SK-N-SH (cell line): Measurements from ENCODE around the gene NT5C. TPM values are rescaled to one million over a fixed set of nuclear protein-coding genes. Genes with fewer than 3 reads are reported as not detected.

Source experiments
- CTCF ChIA-PET: fragments of 300-600, 350-600 bp; formaldehyde crosslinking; extraction: SDS; loops from one replicate; lab custom pipeline; 2021; lab: Yijun Ruan, JAX
- POLR2A ChIA-PET: fragments of 350-600 bp; sonication (Branson Sonifier 250); formaldehyde crosslinking; extraction: SDS; loops from one replicate; lab custom pipeline; 2020; ENCODE audit warnings: antibody characterized with exemption, inconsistent platforms; lab: Yijun Ruan, JAX
- DNase-seq: peaks from one replicate; pipeline ENCODE4 v3.0.0; 2012
- H2AFZ ChIP-seq: fragments of 200-600 bp; sonication (generic); 2 replicates; pipeline ENCODE4 v1.8.1; 2016; ENCODE audit warnings: antibody characterized with exemption, mild to moderate bottlenecking, low read depth
- H3F3A ChIP-seq: fragments of 200-600 bp; sonication (generic); replicated peaks from 2 replicates; pipeline ENCODE3; 2016; ENCODE audit warnings: antibody characterized with exemption, mild to moderate bottlenecking; ENCODE audit not compliant: insufficient read depth
- H3K27ac ChIP-seq, 2 experiments: fragments of 200-500 bp in 1 of 2; fragments of 200-600 bp in 1 of 2; sonication (Bioruptor generic) in 1 of 2; sonication (generic), shearing (Covaris generic) in 1 of 2; 2 replicates each; pipeline versions ENCODE4 v1.5.1 to v1.6.1; 2014 to 2016; ENCODE audit warnings: low read depth in 2 of 2, inconsistent platforms in 1 of 2, low read length in 1 of 2, mild to moderate bottlenecking in 1 of 2, mixed read lengths in 1 of 2
- H3K27me3 ChIP-seq: fragments of 200-600 bp; sonication (generic), shearing (Covaris generic); 2 replicates; pipeline ENCODE4 v1.6.1; 2016; ENCODE audit warnings: mixed run types; ENCODE audit not compliant: insufficient read depth
- H3K36me3 ChIP-seq, 2 experiments: fragments of 200-500 bp in 1 of 2; fragments of 200-600 bp in 1 of 2; sonication (Bioruptor generic) in 1 of 2; sonication (generic) in 1 of 2; replicated peaks in 1 of 2; 2 replicates each; pipeline versions ENCODE3 to v1.5.1; 2014 to 2016; ENCODE audit warnings: low read length in 1 of 2, mild to moderate bottlenecking in 1 of 2; ENCODE audit not compliant: insufficient read depth in 2 of 2, control insufficient read depth in 1 of 2
- H3K4me1 ChIP-seq, 2 experiments: fragments of 200-500 bp in 1 of 2; fragments of 200-600 bp in 1 of 2; sonication (Bioruptor generic) in 1 of 2; sonication (generic), shearing (Covaris generic) in 1 of 2; 2 replicates each; pipeline versions ENCODE4 v1.5.1 to v1.6.1; 2014 to 2016; ENCODE audit warnings: low read depth in 1 of 2, low read length in 1 of 2, mixed run types in 1 of 2; ENCODE audit not compliant: insufficient read depth in 2 of 2, control insufficient read depth in 1 of 2
- H3K4me2 ChIP-seq: fragments of 200-600 bp; sonication (generic), shearing (Covaris generic); 2 replicates; pipeline ENCODE4 v1.6.1; 2017; ENCODE audit warnings: mixed run types
- H3K4me3 ChIP-seq, 2 experiments: fragments of 200-500 bp in 1 of 2; fragments of 200-600 bp in 1 of 2; sonication (Bioruptor generic) in 1 of 2; sonication (generic), shearing (Covaris generic) in 1 of 2; 2 replicates each; pipeline versions ENCODE4 v1.5.1 to v1.8.1; 2014 to 2016; ENCODE audit warnings: low read depth in 2 of 2, inconsistent platforms in 1 of 2, low read length in 1 of 2, mild to moderate bottlenecking in 1 of 2, mixed read lengths in 1 of 2, moderate library complexity in 1 of 2
- H3K79me2 ChIP-seq: fragments of 200-600 bp; sonication (generic); 2 replicates; pipeline ENCODE4 v1.8.1; 2017; ENCODE audit warnings: mild to moderate bottlenecking; ENCODE audit not compliant: insufficient read depth
- H3K9ac ChIP-seq: fragments of 200-600 bp; sonication (generic); 2 replicates; pipeline ENCODE4 v1.6.1; 2017; ENCODE audit warnings: mixed run types
- H3K9me2 ChIP-seq: fragments of 200-600 bp; sonication (generic); 2 replicates; pipeline ENCODE4 v1.6.1; 2017; ENCODE audit warnings: mixed run types
- H3K9me3 ChIP-seq: fragments of 200-600 bp; sonication (generic); 2 replicates; pipeline ENCODE4 v1.6.1; 2017; ENCODE audit warnings: mixed run types, mild to moderate bottlenecking, moderate library complexity
- H4K20me1 ChIP-seq: fragments of 200-600 bp; sonication (generic); 2 replicates; pipeline ENCODE4 v1.6.1; 2017; ENCODE audit warnings: mild to moderate bottlenecking, mixed run types; ENCODE audit not compliant: insufficient read depth
- EP300 ChIP-seq, 2 experiments: IDR thresholded peaks; 2 replicates each; pipeline versions ENCODE4 v1.4.0 to v1.6.1; 2012; ENCODE audit warnings: borderline replicate concordance in 1 of 2, low read depth in 1 of 2, low read length in 1 of 2
- FOSL2 ChIP-seq: IDR thresholded peaks from 2 replicates; pipeline ENCODE4 v1.4.0; 2012; ENCODE audit warnings: low read depth, mild to moderate bottlenecking, moderate library complexity, borderline replicate concordance
- GABPA ChIP-seq: IDR thresholded peaks from 2 replicates; pipeline ENCODE4 v1.4.0; 2012; ENCODE audit warnings: low read depth, mild to moderate bottlenecking
- GATA2 ChIP-seq: sonication (generic); formaldehyde crosslinking; IDR thresholded peaks from 2 replicates; pipeline ENCODE4 v1.5.0; 2020; ENCODE audit warnings: mild to moderate bottlenecking, missing genetic modification reagents
- JUND ChIP-seq: IDR thresholded peaks from 2 replicates; pipeline ENCODE4 v1.4.0; 2012
- POLR2AphosphoS5 ChIP-seq: IDR thresholded peaks from 2 replicates; pipeline ENCODE4 v1.6.1; 2012; ENCODE audit warnings: low read depth, low read length
- RXRA ChIP-seq: IDR thresholded peaks from 2 replicates; pipeline ENCODE4 v1.4.0; 2012; ENCODE audit warnings: low read depth, mild to moderate bottlenecking, borderline replicate concordance
- SMC3 ChIP-seq: IDR thresholded peaks from 2 replicates; pipeline ENCODE4 v1.6.1; 2012; ENCODE audit warnings: low read depth, low read length, improper control_type of control experiment
- TEAD4 ChIP-seq: IDR thresholded peaks from 2 replicates; pipeline ENCODE4 v1.4.0; 2012; ENCODE audit warnings: mild to moderate bottlenecking, borderline replicate concordance; ENCODE audit not compliant: insufficient read depth
- WGBS: methylation state at CpG from one replicate; pipeline ENCODE4 v1.1.6; 2017; ENCODE audit warnings: low lambda C conversion rate; 5-methylcytosine and 5-hydroxymethylcytosine counted together
- polyA plus RNA-seq, 3 experiments: library from polyadenylated mRNA; depleted of rRNA; stranded (reverse); fragments of >200 nt; gene quantifications; 2 replicates each; pipeline ENCODE4 v1.2.3, GENCODE V29; 2012
- TF ChIP-seq, protein P1 (sequence below): fragments of 150-350 bp; IDR thresholded peaks from 2 replicates; pipeline ENCODE4 v1.6.1; 2017; ENCODE audit warnings: antibody characterized with exemption, low read length, low read depth, borderline replicate concordance
- TF ChIP-seq, protein P2 (sequence below): IDR thresholded peaks from 2 replicates; pipeline ENCODE4 v1.6.1; 2012; ENCODE audit warnings: mild to moderate bottlenecking, low read depth, low read length, moderate library complexity
- TF ChIP-seq, protein P3 (sequence below): IDR thresholded peaks from 2 replicates; pipeline ENCODE4 v1.4.0; 2012; ENCODE audit warnings: low read depth, borderline replicate concordance
- TF ChIP-seq, protein P4 (sequence below): IDR thresholded peaks from 2 replicates; pipeline ENCODE4 v1.4.0; 2012; ENCODE audit warnings: low read depth, borderline replicate concordance

Gene NT5C
- polyA plus RNA-seq, 1 of the 3 experiments (the other 2 are of a cell fraction) = 111 TPM

DNA sequence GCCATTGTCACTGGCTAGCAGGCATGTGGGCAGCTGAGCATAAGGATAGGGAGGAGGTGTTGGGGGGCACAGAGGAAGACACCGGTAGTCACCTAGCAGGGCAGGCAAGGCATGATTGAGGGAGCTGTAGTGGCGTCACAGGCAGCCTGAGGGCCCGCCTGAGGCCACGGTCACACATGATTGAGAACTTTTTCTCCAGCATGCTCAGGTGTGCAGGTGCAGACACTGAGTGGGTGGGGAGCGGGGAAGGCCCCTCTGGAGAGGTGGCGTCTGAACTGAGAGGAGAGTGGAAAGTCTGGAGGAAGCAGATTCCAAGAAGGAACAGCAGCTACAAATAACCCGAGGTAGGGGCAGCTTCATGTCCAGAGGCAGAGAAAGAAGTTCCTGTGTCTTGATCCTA, 32.7 kb downstream of the NT5C start:
- no peaks in the 10 kb centered on the region; a peak in 1 of 4 replicates for H3K4me1 ChIP-seq
- POLR2A ChIA-PET = interaction anchor here (0.6 kb wide), 1 partner anchor 1393 kb away, joined by 3 read pairs; no protein-coding TSS in a partner anchor
- H3K9me3 ChIP-seq = no peaks in the 10 kb centered on the region
- H3K9me2 ChIP-seq = no peaks in the 10 kb centered on the region
- no peak for DNase-seq
- no peaks in the 10 kb centered on the region for H4K20me1 ChIP-seq
- no peaks in the 10 kb centered on the region for H3F3A ChIP-seq
- H3K27ac ChIP-seq = no peak overlapping the region
- no peak overlapping the region for H2AFZ ChIP-seq
- 80% methylated on average over 7 of the region's 7 CpGs for WGBS
- no peak overlapping the region for H3K9ac ChIP-seq
- no peaks in the 10 kb centered on the region for H3K36me3 ChIP-seq
- H3K27me3 ChIP-seq = no peaks in the 10 kb centered on the region
- CTCF ChIA-PET = interaction anchor here (0.6 to 1.3 kb wide), 3 partner anchors 11 to 39 kb away, joined by 3 to 4 read pairs (median 3); partner anchors contain the start of gene SLC16A5
- no peak overlapping the region for H3K4me2 ChIP-seq
- H3K4me3 ChIP-seq = no peak overlapping the region
- TF ChIP-seq, protein P1, sequence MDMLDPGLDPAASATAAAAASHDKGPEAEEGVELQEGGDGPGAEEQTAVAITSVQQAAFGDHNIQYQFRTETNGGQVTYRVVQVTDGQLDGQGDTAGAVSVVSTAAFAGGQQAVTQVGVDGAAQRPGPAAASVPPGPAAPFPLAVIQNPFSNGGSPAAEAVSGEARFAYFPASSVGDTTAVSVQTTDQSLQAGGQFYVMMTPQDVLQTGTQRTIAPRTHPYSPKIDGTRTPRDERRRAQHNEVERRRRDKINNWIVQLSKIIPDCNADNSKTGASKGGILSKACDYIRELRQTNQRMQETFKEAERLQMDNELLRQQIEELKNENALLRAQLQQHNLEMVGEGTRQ = no peak
- TF ChIP-seq, protein P2, sequence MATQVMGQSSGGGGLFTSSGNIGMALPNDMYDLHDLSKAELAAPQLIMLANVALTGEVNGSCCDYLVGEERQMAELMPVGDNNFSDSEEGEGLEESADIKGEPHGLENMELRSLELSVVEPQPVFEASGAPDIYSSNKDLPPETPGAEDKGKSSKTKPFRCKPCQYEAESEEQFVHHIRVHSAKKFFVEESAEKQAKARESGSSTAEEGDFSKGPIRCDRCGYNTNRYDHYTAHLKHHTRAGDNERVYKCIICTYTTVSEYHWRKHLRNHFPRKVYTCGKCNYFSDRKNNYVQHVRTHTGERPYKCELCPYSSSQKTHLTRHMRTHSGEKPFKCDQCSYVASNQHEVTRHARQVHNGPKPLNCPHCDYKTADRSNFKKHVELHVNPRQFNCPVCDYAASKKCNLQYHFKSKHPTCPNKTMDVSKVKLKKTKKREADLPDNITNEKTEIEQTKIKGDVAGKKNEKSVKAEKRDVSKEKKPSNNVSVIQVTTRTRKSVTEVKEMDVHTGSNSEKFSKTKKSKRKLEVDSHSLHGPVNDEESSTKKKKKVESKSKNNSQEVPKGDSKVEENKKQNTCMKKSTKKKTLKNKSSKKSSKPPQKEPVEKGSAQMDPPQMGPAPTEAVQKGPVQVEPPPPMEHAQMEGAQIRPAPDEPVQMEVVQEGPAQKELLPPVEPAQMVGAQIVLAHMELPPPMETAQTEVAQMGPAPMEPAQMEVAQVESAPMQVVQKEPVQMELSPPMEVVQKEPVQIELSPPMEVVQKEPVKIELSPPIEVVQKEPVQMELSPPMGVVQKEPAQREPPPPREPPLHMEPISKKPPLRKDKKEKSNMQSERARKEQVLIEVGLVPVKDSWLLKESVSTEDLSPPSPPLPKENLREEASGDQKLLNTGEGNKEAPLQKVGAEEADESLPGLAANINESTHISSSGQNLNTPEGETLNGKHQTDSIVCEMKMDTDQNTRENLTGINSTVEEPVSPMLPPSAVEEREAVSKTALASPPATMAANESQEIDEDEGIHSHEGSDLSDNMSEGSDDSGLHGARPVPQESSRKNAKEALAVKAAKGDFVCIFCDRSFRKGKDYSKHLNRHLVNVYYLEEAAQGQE = no peak
- TF ChIP-seq, protein P3, sequence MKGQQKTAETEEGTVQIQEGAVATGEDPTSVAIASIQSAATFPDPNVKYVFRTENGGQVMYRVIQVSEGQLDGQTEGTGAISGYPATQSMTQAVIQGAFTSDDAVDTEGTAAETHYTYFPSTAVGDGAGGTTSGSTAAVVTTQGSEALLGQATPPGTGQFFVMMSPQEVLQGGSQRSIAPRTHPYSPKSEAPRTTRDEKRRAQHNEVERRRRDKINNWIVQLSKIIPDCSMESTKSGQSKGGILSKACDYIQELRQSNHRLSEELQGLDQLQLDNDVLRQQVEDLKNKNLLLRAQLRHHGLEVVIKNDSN = no peak
- TF ChIP-seq EP300 (IDR thresholded peaks at IDR 0.05; ENCODE audit: borderline replicate concordance in 1 of 2, low read depth in 1 of 2, low read length in 1 of 2) (no peak), RXRA (no peak), POLR2AphosphoS5 (no peak)
- no peaks in the 10 kb centered on the region for H3K79me2 ChIP-seq

DNA sequence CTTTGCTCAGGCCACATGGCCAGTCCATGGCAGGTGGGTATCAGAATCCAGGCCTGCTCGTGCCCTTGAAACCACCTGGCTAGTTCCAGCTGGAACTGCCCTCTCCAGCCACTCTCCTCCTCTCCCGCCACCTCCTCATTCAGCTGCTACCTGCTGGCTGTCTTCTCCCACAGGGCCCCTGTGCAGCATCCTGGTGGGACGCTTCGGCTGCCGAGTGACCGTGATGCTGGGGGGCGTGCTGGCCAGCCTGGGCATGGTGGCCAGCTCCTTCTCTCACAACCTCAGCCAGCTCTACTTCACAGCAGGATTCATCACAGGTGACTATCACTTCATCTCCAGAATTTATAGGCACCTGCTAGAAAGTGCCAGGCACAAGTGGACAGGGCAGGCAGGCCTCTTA, 33.7 kb downstream of the NT5C start:
- ChIA-PET POLR2A (no interaction called here), CTCF (interaction anchor here (1.2 to 1.7 kb wide), 3 partner anchors 8 to 104 kb away, joined by 6 to 9 read pairs (median 8); no protein-coding TSS in a partner anchor)
- Histone ChIP-seq H3K4me2 (no peak overlapping the region), H4K20me1 (no peaks in the 10 kb centered on the region), H3K27me3 (no peaks in the 10 kb centered on the region), H3K9me3 (no peaks in the 10 kb centered on the region), H3K4me1 (no peaks in the 10 kb centered on the region; a peak in 1 of 4 replicates), H2AFZ (no peak overlapping the region), H3F3A (no peaks in the 10 kb centered on the region), H3K4me3 (no peak overlapping the region), H3K36me3 (no peaks in the 10 kb centered on the region), H3K27ac (no peak overlapping the region), H3K9ac (no peak overlapping the region), H3K9me2 (no peaks in the 10 kb centered on the region), H3K79me2 (no peaks in the 10 kb centered on the region)
- DNase-seq = no peak
- WGBS = 85% methylated on average over 7 of the region's 7 CpGs
- TF ChIP-seq FOSL2 (no peak), POLR2AphosphoS5 (no peak), GABPA (no peak), JUND (no peak), TEAD4 (no peak), GATA2 (CRISPR knock-in tag) (no peak), EP300 (IDR thresholded peaks at IDR 0.05; ENCODE audit: borderline replicate concordance in 1 of 2, low read depth in 1 of 2, low read length in 1 of 2) (no peak), SMC3 (no peak)
- TF ChIP-seq, protein P4, sequence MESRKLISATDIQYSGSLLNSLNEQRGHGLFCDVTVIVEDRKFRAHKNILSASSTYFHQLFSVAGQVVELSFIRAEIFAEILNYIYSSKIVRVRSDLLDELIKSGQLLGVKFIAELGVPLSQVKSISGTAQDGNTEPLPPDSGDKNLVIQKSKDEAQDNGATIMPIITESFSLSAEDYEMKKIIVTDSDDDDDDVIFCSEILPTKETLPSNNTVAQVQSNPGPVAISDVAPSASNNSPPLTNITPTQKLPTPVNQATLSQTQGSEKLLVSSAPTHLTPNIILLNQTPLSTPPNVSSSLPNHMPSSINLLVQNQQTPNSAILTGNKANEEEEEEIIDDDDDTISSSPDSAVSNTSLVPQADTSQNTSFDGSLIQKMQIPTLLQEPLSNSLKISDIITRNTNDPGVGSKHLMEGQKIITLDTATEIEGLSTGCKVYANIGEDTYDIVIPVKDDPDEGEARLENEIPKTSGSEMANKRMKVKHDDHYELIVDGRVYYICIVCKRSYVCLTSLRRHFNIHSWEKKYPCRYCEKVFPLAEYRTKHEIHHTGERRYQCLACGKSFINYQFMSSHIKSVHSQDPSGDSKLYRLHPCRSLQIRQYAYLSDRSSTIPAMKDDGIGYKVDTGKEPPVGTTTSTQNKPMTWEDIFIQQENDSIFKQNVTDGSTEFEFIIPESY = no peak
- TF ChIP-seq, protein P3 = no peak
- TF ChIP-seq, protein P2 = no peak
